ENCODE data around the gene NACC1. TPM values are rescaled to one million over a fixed set of nuclear protein-coding genes. Genes with fewer than 3 reads are reported as not detected.

Gene NACC1
- total and polyA plus RNA-seq, 2 of the 13 experiments (the other 11 are each of a cell fraction or from before 2014, with no cell fraction given): 31.8 to 42.3 TPM

GRCh38 chr19:13163609-13164342 lies 45.7 kb downstream of the NACC1 start (continued):
- TF ChIP-seq PAXIP1 (CRISPR knock-in tag; conservative IDR thresholded peaks at IDR 0.05) (no peak), CHD4 (IDR thresholded peaks at IDR 0.05; ENCODE audit: borderline replicate concordance, low read length) (no peak), CEBPB (IDR thresholded peaks at IDR 0.05; ENCODE audit: borderline replicate concordance, low read depth, low read length) (no peak), TFAP4 (IDR thresholded peaks at IDR 0.05; ENCODE audit: borderline replicate concordance, low read depth) (no peak), CHCHD3 (CRISPR knock-in tag; IDR thresholded peaks at IDR 0.05) (no peak), ZNF441 (CRISPR knock-in tag; IDR thresholded peaks at IDR 0.05; ENCODE audit: borderline replicate concordance) (no peak), THRA (CRISPR knock-in tag; IDR thresholded peaks at IDR 0.05; ENCODE audit: borderline replicate concordance) (no peak), NCOA2 (CRISPR knock-in tag; IDR thresholded peaks at IDR 0.05) (no peak), ZNF709 (CRISPR knock-in tag; IDR thresholded peaks at IDR 0.05) (no peak), ZBTB2 (CRISPR knock-in tag; IDR thresholded peaks at IDR 0.05; ENCODE audit: low read depth) (no peak), ZNF850 (CRISPR knock-in tag; conservative IDR thresholded peaks at IDR 0.05) (no peak), RAD21 (CRISPR knock-in tag; IDR thresholded peaks at IDR 0.05) (no peak), ZBTB34 (CRISPR knock-in tag; IDR thresholded peaks at IDR 0.05) (no peak), MTA3 (CRISPR knock-in tag; IDR thresholded peaks at IDR 0.05) (no peak), ZFP82 (CRISPR knock-in tag; IDR thresholded peaks at IDR 0.05; ENCODE audit: borderline replicate concordance) (no peak), ZNF274 (CRISPR knock-in tag; IDR thresholded peaks at IDR 0.05) (no peak), RBM22 (optimal IDR thresholded peaks at IDR 0.05; ENCODE audit: low read length) (no peak), MAFF (IDR thresholded peaks at IDR 0.05; ENCODE audit: low read depth, low read length) (no peak), ZNF788 (CRISPR knock-in tag; IDR thresholded peaks at IDR 0.05; ENCODE audit: borderline replicate concordance) (no peak), ATF2 (CRISPR knock-in tag; IDR thresholded peaks at IDR 0.05) (no peak)

Data from HepG2 (cell line).